Neuron (in vitro differentiated cells): ENCODE data around the gene PLA2G6.
A peak's percentile ranks its signal among the peaks of the same experiment; 100 is the strongest.
"Not testable (repeated sequence)": the region's sequence is repeated elsewhere in the genome, so short reads cannot be mapped to it uniquely, and the experiment has no call there.

Source experiments
- H2AFZ ChIP-seq: one replicate; pipeline ENCODE4 v1.6.1; 2013; ENCODE audit warnings: low read depth, mild to moderate bottlenecking, inconsistent platforms, low read length, moderate library complexity
- H3K27me3 ChIP-seq: one replicate; pipeline ENCODE4 v1.6.1; 2013; ENCODE audit warnings: low read length; ENCODE audit not compliant: insufficient read depth
- H3K36me3 ChIP-seq: one replicate; pipeline ENCODE4 v1.6.1; 2013; ENCODE audit warnings: low read length; ENCODE audit not compliant: insufficient read depth
- H3K4me1 ChIP-seq: one replicate; pipeline ENCODE4 v1.6.1; 2013; ENCODE audit warnings: low read length; ENCODE audit not compliant: insufficient read depth
- H3K4me3 ChIP-seq: 2 replicates; pipeline ENCODE4 v1.5.1; 2013; ENCODE audit warnings: mild to moderate bottlenecking, low read length, moderate library complexity
- H3K9me3 ChIP-seq: one replicate; pipeline ENCODE4 v1.6.1; 2013; ENCODE audit warnings: low read length

Gene PLA2G6

GRCh38 chr22:38191731-38192474 is 10.3 kb upstream of the PLA2G6 start:
- Histone ChIP-seq H3K36me3 (no peaks in the 10 kb centered on the region), H3K27me3 (no peaks in the 10 kb centered on the region), H3K4me3 (no peak overlapping the region), H3K9me3 (no peaks in the 10 kb centered on the region), H3K4me1 (no peaks in the 10 kb centered on the region), H2AFZ (no peak overlapping the region)

GRCh38 chr22:38191055-38191454 is 9.4 kb upstream of the PLA2G6 start:
- Histone ChIP-seq H3K4me3 (no peak overlapping the region), H3K27me3 (no peaks in the 10 kb centered on the region)

GRCh38 chr22:38190581-38190980 is 9.0 kb upstream of the PLA2G6 start:
- H3K4me1 ChIP-seq, result no peaks in the 10 kb centered on the region
- H2AFZ ChIP-seq, result no peak overlapping the region
- H3K27me3 ChIP-seq, result no peaks in the 10 kb centered on the region
- H3K4me3 ChIP-seq, result no peak overlapping the region
- no peaks in the 10 kb centered on the region for H3K9me3 ChIP-seq
- H3K36me3 ChIP-seq, result no peaks in the 10 kb centered on the region

More at GRCh38 chr22:38191055-38191454, 9.4 kb upstream of the PLA2G6 start:
- H3K4me1 ChIP-seq, result no peaks in the 10 kb centered on the region
- no peaks in the 10 kb centered on the region for H3K9me3 ChIP-seq
- no peaks in the 10 kb centered on the region for H3K36me3 ChIP-seq
- H2AFZ ChIP-seq, result no peak overlapping the region

- no peaks in the 10 kb centered on the region for H3K36me3 ChIP-seq
- no peaks in the 10 kb centered on the region for H3K4me1 ChIP-seq
- no peak overlapping the region for H2AFZ ChIP-seq
- no peak overlapping the region for H3K4me3 ChIP-seq
- no peaks in the 10 kb centered on the region for H3K27me3 ChIP-seq
- no peaks in the 10 kb centered on the region for H3K9me3 ChIP-seq
Measured at GRCh38 chr22:38189104-38189503, 7.5 kb upstream of the PLA2G6 start.

- no peaks in the 10 kb centered on the region for H3K27me3 ChIP-seq
- no peaks in the 10 kb centered on the region for H3K36me3 ChIP-seq
- no peaks in the 10 kb centered on the region for H3K4me1 ChIP-seq
- H2AFZ ChIP-seq, result no peak overlapping the region
- H3K9me3 ChIP-seq, result no peaks in the 10 kb centered on the region
- no peak overlapping the region for H3K4me3 ChIP-seq
Measured at GRCh38 chr22:38187413-38188212, 6.0 kb upstream of the PLA2G6 start.

- no peaks in the 10 kb centered on the region for H3K36me3 ChIP-seq
Measured at GRCh38 chr22:38186429-38186828, 4.8 kb upstream of the PLA2G6 start.

GRCh38 chr22:38184788-38185187 is 3.2 kb upstream of the PLA2G6 start:
- H3K9me3 ChIP-seq, result no peaks in the 10 kb centered on the region
- H3K4me1 ChIP-seq, result peaks cover 19% of the 10 kb centered on the region
- no peak overlapping the region for H3K4me3 ChIP-seq
- H2AFZ ChIP-seq, result no peak overlapping the region
- H3K27me3 ChIP-seq, result no peaks in the 10 kb centered on the region
- H3K36me3 ChIP-seq, result no peaks in the 10 kb centered on the region

More at GRCh38 chr22:38186429-38186828, 4.8 kb upstream of the PLA2G6 start:
- Histone ChIP-seq H3K4me1 (peaks cover 4% of the 10 kb centered on the region), H3K4me3 (no peak overlapping the region), H3K9me3 (no peaks in the 10 kb centered on the region), H3K27me3 (no peaks in the 10 kb centered on the region), H2AFZ (no peak overlapping the region)

GRCh38 chr22:38180841-38181452 is 683 bp downstream of the PLA2G6 start:
- Histone ChIP-seq H3K9me3 (no peaks in the 10 kb centered on the region), H3K4me3 (peak overlapping the region; percentile 77), H3K36me3 (no peaks in the 10 kb centered on the region), H3K4me1 (peaks cover 27% of the 10 kb centered on the region), H3K27me3 (no peaks in the 10 kb centered on the region), H2AFZ (no peak overlapping the region)

- not testable (repeated sequence) for H3K9me3 ChIP-seq, H3K36me3 ChIP-seq, H3K4me3 ChIP-seq, H2AFZ ChIP-seq, H3K27me3 ChIP-seq
- H3K4me1 ChIP-seq, result peaks cover 27% of the 10 kb centered on the region
Measured at GRCh38 chr22:38178605-38178937, 3.1 kb downstream of the PLA2G6 start.

- Histone ChIP-seq H3K4me1 (peaks cover 27% of the 10 kb centered on the region), H3K27me3 (no peaks in the 10 kb centered on the region), H3K4me3 (no peak overlapping the region), H3K36me3 (no peaks in the 10 kb centered on the region), H2AFZ (no peak overlapping the region), H3K9me3 (no peaks in the 10 kb centered on the region)
Measured at GRCh38 chr22:38177926-38178604, 3.6 kb downstream of the PLA2G6 start.

GRCh38 chr22:38177571-38177925 is 4.1 kb downstream of the PLA2G6 start:
- not testable (repeated sequence) for H2AFZ ChIP-seq, H3K27me3 ChIP-seq, H3K9me3 ChIP-seq, H3K4me3 ChIP-seq, H3K36me3 ChIP-seq
- H3K4me1 ChIP-seq, result peaks cover 27% of the 10 kb centered on the region

GRCh38 chr22:38177044-38177443 is 4.6 kb downstream of the PLA2G6 start:
- Histone ChIP-seq H3K27me3 (no peaks in the 10 kb centered on the region), H3K9me3 (no peaks in the 10 kb centered on the region), H3K4me3 (no peak overlapping the region), H3K36me3 (no peaks in the 10 kb centered on the region), H2AFZ (no peak overlapping the region), H3K4me1 (peaks cover 24% of the 10 kb centered on the region)

GRCh38 chr22:38176170-38176741 is 5.4 kb downstream of the PLA2G6 start:
- no peaks in the 10 kb centered on the region for H3K27me3 ChIP-seq
- H3K9me3 ChIP-seq, result no peaks in the 10 kb centered on the region

More at GRCh38 chr22:38176170-38176741, 5.4 kb downstream of the PLA2G6 start:
- H3K4me1 ChIP-seq, result peaks cover 21% of the 10 kb centered on the region
- H3K36me3 ChIP-seq, result no peaks in the 10 kb centered on the region
- no peak overlapping the region for H2AFZ ChIP-seq
- H3K4me3 ChIP-seq, result no peak overlapping the region
